Esophagus muscularis mucosa (tissue), 4 donors: ENCODE measurements around the gene MELK. TPM values are rescaled to one million over a fixed set of nuclear protein-coding genes. Genes with fewer than 3 reads are reported as not detected.

Experiments used
- DNase-seq: peaks from one replicate; pipeline ENCODE4 v3.0.0-alpha.2; 2017; ENCODE audit errors: extremely low spot score
- H3K27ac ChIP-seq, 4 donors: fragments of 200-600 bp; sonication (generic); replicated peaks in 1 of 4; 1 replicate in 3 of 4; 2 replicates in 1 of 4; pipeline ENCODE4 v1.5.1; 2016 to 2019; ENCODE audit warnings: mild to moderate bottlenecking in 1 of 4
- H3K27me3 ChIP-seq, 4 donors: fragments of 200-600 bp; sonication (generic); one replicate each; pipeline versions ENCODE4 v1.5.1 to v1.6.0; 2016 to 2019
- H3K36me3 ChIP-seq, 4 donors: fragments of 200-600 bp; sonication (generic); one replicate each; pipeline ENCODE4 v1.5.1; 2016 to 2019
- H3K4me1 ChIP-seq, 4 donors: fragments of 200-600 bp; sonication (generic); one replicate each; pipeline ENCODE4 v1.5.1; 2016 to 2019
- H3K4me3 ChIP-seq, 4 donors: fragments of 200-600 bp; sonication (generic); 1 replicate in 2 of 4; 2 replicates in 2 of 4; pipeline ENCODE4 v1.5.1; 2016 to 2019; ENCODE audit warnings: mild to moderate bottlenecking in 4 of 4, moderate library complexity in 1 of 4
- H3K9me3 ChIP-seq, 4 donors: fragments of 200-600 bp; sonication (generic); 1 replicate in 3 of 4; 2 replicates in 1 of 4; pipeline ENCODE4 v1.5.1; 2016 to 2019
- CTCF ChIP-seq, 3 experiments: fragments of 200-600 bp in 2 of 3; fragments of 450-650 bp in 1 of 3; sonication (generic) in 2 of 3; IDR thresholded peaks; one replicate each; pipeline ENCODE4 v1.5.1; 2017 to 2019; ENCODE audit warnings: antibody characterized with exemption in 3 of 3, mild to moderate bottlenecking in 2 of 3, moderate library complexity in 1 of 3
- EP300 ChIP-seq: sonication (generic); formaldehyde crosslinking; IDR thresholded peaks from one replicate; pipeline ENCODE4 v1.6.1; 2017; ENCODE audit warnings: antibody characterized with exemption
- POLR2A ChIP-seq: fragments of 450-650 bp; IDR thresholded peaks from one replicate; pipeline ENCODE4 v1.6.1; 2017; ENCODE audit warnings: antibody characterized with exemption, moderate library complexity, mild to moderate bottlenecking, low read depth
- POLR2AphosphoS5 ChIP-seq, 2 donors: sonication (generic); formaldehyde crosslinking; IDR thresholded peaks; one replicate each; pipeline ENCODE4 v1.6.1; 2017; ENCODE audit warnings: antibody characterized with exemption in 2 of 2
- WGBS: methylation state at CpG from one replicate; pipeline ENCODE4 v1.1.5; 2018; 5-methylcytosine and 5-hydroxymethylcytosine counted together
- intact Hi-C: fragments of 100-400 bp; cut with DNase I; formaldehyde crosslinking; loops from one replicate; pipeline ENCODE4 v1.15.1; 2023
- total RNA-seq, 4 donors: library from RNA; depleted of rRNA; stranded (reverse); fragments of >200 nt; gene quantifications; one replicate each; pipeline versions ENCODE4 v1.1.0 to v1.2.1, GENCODE V29; 2016

Gene MELK
- total RNA-seq, 4 donors from 2014 or later: 0.13 to 0.66 (median 0.17) TPM; not detected in 1

- no peak for TF ChIP-seq POLR2AphosphoS5 (IDR thresholded peaks at IDR 0.05)
- TF ChIP-seq POLR2A: no peak
- no peak for TF ChIP-seq EP300
- TF ChIP-seq CTCF (IDR thresholded peaks at IDR 0.05): no peak
- H3K9me3 ChIP-seq: no peaks in the 10 kb centered on the region
- no peak overlapping the region for H3K27ac ChIP-seq
- no peak overlapping the region for H3K4me3 ChIP-seq
- H3K27me3 ChIP-seq: peaks cover 0 to 5% (median 0%) of the 10 kb centered on the region in 4 donors
- 45% methylated on average over 3 of the region's 3 CpGs for WGBS
- no peak for DNase-seq
- no peaks in the 10 kb centered on the region for H3K4me1 ChIP-seq
- H3K36me3 ChIP-seq: no peaks in the 10 kb centered on the region
- intact Hi-C loops: no loop called here
Observed at GRCh38 chr9:36725777-36726356, 153.2 kb downstream of the MELK start.

Other genes with a start within 250 kb of the MELK start
- 10 to 100 TPM; 40.7 to 63.1 (median 49.1) TPM for gene RNF38, start 172.6 kb upstream of the MELK start, total RNA-seq